GM19463 (cell line): ENCODE results near the gene MRPS18C.

ENCODE experiments used
- ATAC-seq: cut with Tn5 transposase; IDR thresholded peaks from one replicate; pipeline ENCODE4 v1.9.1; 2021; ENCODE audit warnings: mild to moderate bottlenecking, moderate library complexity; ENCODE audit not compliant: unreplicated experiment

MRPS18C gene

DNA sequence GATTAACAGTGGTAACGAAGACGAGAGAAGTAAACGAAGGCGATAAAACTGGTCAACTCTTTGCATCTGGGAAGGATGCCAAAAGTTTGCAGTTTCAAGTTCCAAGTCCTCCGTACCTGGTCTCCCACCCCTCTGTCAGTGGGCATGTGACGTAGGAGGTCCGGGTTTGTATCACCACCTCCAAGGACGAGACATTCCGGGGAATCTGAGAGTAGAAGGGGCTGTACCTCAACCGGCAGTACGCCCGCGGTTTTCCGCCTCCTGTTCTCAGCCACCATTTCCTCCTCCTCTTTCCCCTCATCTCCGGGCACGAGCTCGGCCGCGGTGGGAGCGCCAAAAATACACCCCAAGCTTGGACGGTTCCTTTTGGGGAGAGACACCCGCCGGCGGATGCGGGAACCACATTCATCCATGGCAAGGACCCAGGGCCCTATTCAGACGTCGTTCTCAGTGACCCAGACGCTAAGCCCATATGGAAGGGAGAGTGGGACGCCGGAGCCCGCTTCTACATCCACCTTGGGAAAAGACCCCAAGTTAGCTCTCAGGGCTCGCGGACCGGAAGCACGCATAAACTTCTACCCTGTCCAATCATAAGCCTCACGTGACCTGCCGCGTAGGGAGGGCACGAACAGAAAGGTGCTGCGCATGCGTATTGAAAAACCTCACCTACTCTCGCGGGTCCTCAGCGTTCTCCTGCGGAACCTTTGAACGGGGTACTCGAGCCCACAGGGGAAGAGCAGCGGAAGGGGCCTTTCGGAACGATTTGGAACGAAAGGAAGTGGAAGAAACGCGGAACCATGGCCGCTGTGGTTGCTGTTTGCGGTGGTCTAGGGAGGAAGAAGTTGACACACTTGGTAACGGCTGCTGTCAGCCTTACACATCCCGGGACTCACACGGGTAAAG, at the start of gene MRPS18C, which contains the start of gene HELQ:
MRPS18C (plus strand) TSS at position 778 of the 903 bp plus-strand sequence; CDS start at position 798, 20 bp downstream.
HELQ (minus strand) TSS at position 543 of the 903 bp plus-strand sequence; CDS start at position 413, 130 bp downstream.
- ATAC-seq = peak; percentile 93

DNA sequence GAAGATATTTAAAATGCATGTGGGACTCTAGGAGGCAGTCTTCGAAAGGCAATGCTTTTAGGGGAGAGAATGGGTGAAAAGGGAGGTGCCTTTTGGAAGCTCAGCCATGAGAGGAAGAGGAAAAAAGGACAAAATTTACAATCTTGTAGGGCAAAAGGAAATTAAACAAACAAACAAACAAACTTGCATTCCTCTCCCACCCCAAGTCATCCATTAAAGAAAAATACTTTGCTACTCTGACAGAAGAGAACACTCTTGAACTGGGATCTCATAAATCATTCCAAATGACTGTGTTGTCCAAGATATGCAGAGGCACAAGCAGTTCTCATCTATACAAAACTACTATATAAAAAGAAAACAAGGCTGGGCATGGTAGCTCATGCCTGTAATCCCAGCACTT, 47.0 kb upstream of the MRPS18C start:
- ATAC-seq = no peak

DNA sequence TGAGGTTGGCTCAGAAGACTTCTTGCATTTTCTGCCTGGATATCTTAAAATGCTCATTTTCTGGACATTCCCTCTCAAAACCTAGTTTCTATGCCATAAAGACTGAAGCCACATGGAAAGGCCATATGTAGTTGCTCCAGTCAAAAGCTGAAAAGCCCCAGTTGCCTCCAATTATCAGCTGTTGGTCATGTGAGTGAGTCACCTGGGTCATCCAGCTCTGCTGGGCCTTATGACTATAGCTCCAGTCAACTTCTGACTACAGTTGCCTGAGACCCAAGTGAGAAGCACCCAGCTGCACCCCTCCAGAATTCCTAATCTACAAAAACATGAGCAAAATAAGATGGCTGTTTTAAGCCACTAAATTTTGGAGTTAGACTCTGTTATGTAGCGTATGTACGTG, 42.2 kb upstream of the MRPS18C start:
- no peak for ATAC-seq

- ATAC-seq = no peak
These were observed 38.3 kb upstream of the MRPS18C start for GRCh38 chr4:83417566-83417965.

- no peak for ATAC-seq
These were observed 37.6 kb upstream of the MRPS18C start for GRCh38 chr4:83418211-83418610.

- no peak for ATAC-seq
These were observed 24.7 kb upstream of the MRPS18C start for GRCh38 chr4:83431200-83431599.

DNA sequence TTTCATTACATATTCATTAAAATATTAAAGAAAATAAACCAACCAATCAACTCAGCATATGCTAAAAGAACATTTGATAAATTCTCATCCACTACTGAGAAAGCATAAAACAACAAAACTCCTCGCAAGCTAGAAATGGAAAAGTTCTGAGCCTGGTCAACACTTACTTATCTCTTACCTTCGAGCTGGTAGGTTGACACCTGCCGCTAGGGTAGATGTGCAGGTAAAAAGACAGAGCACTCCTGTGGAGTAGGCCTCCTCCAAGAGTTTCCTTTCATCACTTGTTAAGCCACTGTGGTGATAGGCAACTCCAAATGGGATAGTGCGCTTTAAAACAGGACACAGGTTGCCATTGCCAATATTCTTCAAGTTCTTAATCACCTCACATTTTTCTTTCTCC, 19.2 kb upstream of the MRPS18C start:
- ATAC-seq = no peak

GRCh38 chr4:83438719-83439118, 17.1 kb upstream of the MRPS18C start:
- ATAC-seq = no peak

DNA sequence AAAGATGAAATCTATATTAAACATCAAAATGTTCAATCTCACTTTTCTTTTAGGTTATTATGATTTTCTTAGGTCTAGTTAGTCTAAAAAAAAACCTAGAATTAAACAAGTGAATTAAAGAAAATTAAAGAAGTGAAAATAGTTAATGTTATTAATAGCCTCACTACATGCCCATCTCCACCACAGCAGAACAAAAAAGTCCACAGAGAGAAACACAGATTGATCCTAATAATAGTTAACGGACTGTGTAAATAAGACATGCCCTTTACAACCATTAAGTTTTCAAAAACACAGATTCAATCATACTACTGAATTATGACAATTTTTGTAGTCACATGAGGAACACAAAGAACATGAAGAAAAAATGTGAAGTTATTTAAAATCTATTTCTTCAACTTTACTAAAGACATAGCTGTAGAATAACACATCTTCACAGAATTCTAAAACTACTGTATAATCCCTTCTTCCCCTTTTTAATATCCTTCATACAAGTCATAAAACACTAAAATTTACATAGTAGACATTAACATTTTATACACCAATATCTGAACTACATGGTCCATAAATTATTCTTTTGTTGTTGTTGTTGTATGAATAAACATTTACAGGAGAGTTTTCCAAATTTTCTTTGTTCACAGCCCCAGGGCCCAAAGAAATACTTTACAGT, 15.6 kb upstream of the MRPS18C start:
- no peak for ATAC-seq

DNA sequence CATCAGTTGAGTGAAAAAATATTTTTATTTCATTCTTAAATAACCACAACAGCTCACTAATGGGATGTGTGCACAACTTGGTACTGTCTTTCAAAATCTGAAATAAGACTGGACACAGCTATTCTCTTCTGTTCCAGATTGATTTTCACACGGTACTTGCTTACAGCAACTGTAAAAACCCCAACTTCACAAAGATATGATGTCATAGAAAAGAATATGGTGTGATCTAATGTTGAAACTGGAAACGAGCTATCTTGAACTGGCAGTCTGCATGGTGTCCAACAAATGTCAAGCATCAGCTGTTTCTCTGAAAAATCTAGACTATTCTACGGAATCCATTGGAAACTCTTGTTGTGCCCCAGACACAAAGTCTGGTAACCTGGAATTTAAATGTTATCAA, 15.0 kb upstream of the MRPS18C start:
- no peak for ATAC-seq

- ATAC-seq = no peak
These were observed 6.8 kb upstream of the MRPS18C start for GRCh38 chr4:83449009-83449408.

GRCh38 chr4:83454686-83455085, 1.2 kb upstream of the MRPS18C start:
- ATAC-seq = no peak

- no peak for ATAC-seq
These were observed 285 bp downstream of the MRPS18C start for GRCh38 chr4:83456184-83456501.

GRCh38 chr4:83473423-83473822, 17.6 kb downstream of the MRPS18C start:
- ATAC-seq = no peak

GRCh38 chr4:83473966-83474365, 18.1 kb downstream of the MRPS18C start:
- ATAC-seq = no peak

- peak; percentile 93 for ATAC-seq
These were observed 28.9 kb downstream of the MRPS18C start, which contains the start of gene ABRAXAS1 for GRCh38 chr4:83484500-83485461. TSS of gene ABRAXAS1 (minus strand) at chr4:83485100. CDS start at chr4:83485072, 28 bp downstream.

DNA sequence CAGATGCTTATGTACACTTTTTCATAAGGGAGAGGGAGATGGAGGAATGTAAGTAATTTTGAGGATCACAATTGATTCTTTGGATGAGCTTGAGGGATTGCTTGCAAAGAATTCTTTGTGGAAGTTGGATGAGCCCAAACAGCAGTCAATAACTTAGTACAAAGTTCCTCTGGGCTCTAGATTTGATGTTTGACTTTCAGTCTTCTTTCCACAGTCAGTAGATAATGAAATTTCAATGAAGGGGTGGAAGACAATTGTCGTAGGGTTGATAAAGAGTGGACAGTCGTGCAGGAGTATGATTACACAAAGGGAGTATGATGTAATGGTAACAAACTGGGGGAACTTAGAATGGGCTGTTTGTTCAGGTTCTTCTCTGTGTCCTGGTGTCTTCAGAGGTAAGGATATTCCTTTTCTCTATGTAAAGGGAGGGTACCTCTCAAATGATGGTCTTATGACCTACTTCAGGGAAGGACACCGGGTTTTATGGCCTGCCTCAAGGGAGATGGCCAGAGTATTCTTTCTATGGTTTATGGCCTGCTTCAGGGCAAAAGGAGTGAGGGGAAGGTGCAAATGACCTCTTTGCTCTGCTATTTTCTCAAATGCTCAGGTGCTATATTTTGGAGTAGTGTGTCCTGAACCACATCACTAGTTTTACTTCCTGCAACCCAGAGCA, 30.7 kb downstream of the MRPS18C start:
- ATAC-seq = no peak

GRCh38 chr4:83489711-83490326, 34.0 kb downstream of the MRPS18C start:
- no peak for ATAC-seq

DNA sequence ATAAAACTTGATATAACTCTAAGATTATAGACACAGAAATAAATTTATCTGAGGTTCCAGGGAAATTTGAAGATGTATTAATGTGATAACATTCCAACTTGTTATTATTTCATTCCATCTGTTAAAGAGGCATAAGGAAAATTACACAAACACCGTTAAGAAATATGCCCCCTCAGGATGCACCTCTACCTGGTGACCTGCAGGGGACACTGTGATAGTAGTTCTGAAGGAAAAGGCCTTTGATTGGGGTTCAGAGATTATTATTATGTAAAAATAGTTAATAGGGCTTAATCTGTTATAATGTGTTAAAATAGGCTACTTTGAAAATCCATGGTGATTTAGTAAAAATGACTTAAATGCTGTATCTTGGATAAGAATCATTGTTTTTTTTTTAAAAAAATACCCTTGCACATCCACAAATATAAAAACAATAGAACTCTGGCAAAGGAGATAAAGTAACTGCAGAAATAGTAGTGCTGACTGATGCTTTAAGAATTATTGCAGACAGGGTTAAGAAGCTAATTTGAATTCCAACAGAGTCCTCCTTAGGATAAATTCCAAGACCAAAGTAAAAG, 35.1 kb downstream of the MRPS18C start:
- ATAC-seq = peak; percentile 72
